GM04503 (cell line): ENCODE results near the gene KIF21A.
A peak's percentile ranks its signal among the peaks of the same experiment; 100 is the strongest.
"Not testable (repeated sequence)": the region's sequence is repeated elsewhere in the genome, so short reads cannot be mapped to it uniquely, and the experiment has no call there.

Source experiments
- DNase-seq: peaks from one replicate; pipeline ENCODE4 v3.0.0-alpha.2; 2012; ENCODE audit warnings: low read depth

The KIF21A gene

GRCh38 chr12:39443081-39443928 lies at the start of gene KIF21A:
TSS of gene KIF21A (minus strand) at chr12:39443120. CDS start at chr12:39442970, 150 bp downstream.
- DNase-seq = peak; percentile 58

DNA sequence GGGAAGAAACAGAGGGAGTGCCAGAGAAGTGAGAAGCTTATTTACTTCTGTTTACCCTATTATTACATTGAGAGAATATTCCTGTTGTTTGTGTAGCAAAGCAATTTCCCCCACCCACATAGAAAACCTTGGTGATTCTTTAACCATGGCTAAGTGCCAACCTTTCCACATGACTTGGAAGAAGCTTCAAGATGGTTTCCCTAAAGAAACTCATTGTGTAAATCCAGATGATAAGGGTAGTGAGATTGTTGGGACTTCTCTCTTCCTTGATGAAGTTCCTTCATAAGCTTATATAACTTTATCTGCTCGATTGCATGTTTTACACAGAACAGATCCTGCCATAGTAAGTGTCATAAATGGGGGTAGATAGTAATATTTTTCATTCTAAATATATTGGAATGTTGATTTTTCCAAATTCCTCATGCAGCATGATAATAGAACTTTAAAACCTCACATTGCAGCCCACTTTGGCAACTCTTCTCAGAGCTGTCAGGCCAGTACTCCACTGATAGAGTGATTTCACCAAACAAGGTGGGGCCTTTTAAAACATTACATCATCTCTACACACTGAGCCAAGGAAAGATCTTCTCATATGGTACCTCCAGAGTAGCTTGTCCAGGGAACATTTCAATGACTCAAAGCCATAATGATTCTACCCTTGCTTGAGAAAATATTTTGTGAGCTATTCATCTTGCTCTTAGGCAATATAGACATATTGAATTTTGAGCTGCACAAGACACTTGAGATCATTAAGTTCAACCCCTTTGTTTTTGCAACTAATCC lies 47.8 kb upstream of the KIF21A start:
- peak; percentile 11 for DNase-seq

DNA sequence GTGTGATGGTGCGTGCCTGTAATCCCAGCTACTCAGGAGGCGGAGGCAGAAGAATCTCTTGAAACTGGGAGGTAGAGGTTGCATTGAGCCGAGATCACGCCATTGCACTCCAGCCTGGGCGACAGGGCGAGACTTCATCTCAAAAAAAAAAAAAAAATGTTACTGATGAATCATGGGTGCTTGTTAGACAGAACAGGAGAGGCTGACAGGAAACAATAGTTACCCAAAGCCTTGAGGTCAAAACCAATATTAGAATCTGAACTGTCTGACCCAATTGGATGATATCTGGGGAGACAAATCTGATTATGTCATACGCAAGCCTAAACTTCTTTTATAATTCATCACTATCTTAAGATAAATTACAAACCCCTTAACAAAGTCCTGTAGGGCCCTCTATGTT lies 40.7 kb upstream of the KIF21A start:
- no peak for DNase-seq

GRCh38 chr12:39483042-39483441 lies 40.1 kb upstream of the KIF21A start:
- no peak for DNase-seq

- no peak for DNase-seq
These were observed 34.0 kb upstream of the KIF21A start for GRCh38 chr12:39476894-39477293.

- DNase-seq = no peak
These were observed 33.2 kb upstream of the KIF21A start for GRCh38 chr12:39476121-39476520.

- not testable (repeated sequence) for DNase-seq
These were observed 32.2 kb upstream of the KIF21A start for GRCh38 chr12:39475136-39475535.

- no peak for DNase-seq
These were observed 24.5 kb upstream of the KIF21A start for GRCh38 chr12:39467432-39467870.

- DNase-seq = no peak
These were observed 22.2 kb upstream of the KIF21A start for GRCh38 chr12:39464976-39465695.

DNA sequence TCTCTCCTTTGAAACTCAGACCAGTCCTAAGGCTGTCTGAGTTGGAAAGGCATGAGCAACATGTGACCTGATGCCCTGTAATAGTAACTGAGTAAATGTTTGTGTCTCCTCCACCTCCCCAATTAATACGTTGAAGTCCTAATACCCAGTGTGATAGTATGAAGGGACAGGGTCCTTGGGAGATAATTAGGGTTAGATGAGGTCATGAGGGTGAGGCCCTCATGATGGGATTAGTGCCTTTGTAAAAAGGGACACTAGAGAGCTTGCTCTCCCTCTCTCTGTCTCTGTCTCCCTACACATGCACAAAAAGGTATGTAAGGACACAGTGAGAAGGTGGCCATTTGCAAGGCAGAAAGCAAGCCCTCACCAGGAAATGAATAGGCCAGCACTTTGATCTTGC lies 18.1 kb upstream of the KIF21A start:
- no peak for DNase-seq

- no peak for DNase-seq
These were observed 16.1 kb upstream of the KIF21A start for GRCh38 chr12:39459027-39459434.

- DNase-seq = no peak
These were observed 9.1 kb upstream of the KIF21A start for GRCh38 chr12:39451977-39452376.

DNA sequence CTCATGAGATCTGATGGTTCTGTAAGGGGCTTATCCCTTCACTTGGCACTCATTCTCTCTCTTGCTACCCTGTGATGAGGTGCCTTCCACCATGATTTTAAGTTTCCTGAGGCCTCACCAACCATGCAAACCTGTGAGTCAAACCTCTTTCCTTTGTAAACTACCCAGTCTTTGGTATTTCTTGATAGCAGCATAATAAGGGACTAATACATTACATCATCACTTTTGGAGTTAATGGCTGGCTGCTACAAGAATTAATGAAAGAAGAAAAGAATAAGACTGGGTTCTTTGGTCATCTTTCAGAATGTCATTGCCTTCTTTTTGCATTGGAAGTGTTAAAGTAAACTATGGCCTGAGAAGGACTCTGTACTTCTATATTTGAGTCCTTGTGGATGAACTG lies 5.1 kb upstream of the KIF21A start:
- no peak for DNase-seq

DNA sequence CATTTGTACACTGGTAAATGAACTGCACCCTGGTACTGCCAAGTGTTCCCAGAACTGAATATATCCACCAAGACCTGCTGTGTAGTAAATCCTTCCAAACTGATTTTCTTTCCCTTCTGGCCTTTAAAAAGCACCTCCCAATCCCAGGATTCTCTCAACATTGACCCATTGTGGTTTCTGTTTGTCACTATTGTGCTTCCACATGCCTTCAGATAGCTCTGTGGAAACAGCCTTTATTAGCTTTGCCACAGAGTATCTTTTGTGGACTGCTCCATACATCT lies 949 bp upstream of the KIF21A start:
- no peak for DNase-seq

DNA sequence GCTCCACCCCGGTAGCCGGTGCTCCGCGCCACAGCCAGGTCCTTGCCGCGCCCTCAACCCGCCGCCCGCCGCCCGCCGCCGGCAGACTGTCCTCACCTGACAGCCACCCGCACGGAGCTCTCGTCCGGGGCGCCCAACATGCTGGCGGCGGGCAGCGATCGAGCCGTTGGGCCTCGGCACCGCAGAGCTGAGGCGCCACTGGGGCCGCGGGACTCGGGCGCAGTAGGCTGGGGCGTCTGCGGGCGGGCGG lies 164 bp downstream of the KIF21A start:
- no peak for DNase-seq

- no peak for DNase-seq
These were observed 723 bp downstream of the KIF21A start for GRCh38 chr12:39441963-39442830.

DNA sequence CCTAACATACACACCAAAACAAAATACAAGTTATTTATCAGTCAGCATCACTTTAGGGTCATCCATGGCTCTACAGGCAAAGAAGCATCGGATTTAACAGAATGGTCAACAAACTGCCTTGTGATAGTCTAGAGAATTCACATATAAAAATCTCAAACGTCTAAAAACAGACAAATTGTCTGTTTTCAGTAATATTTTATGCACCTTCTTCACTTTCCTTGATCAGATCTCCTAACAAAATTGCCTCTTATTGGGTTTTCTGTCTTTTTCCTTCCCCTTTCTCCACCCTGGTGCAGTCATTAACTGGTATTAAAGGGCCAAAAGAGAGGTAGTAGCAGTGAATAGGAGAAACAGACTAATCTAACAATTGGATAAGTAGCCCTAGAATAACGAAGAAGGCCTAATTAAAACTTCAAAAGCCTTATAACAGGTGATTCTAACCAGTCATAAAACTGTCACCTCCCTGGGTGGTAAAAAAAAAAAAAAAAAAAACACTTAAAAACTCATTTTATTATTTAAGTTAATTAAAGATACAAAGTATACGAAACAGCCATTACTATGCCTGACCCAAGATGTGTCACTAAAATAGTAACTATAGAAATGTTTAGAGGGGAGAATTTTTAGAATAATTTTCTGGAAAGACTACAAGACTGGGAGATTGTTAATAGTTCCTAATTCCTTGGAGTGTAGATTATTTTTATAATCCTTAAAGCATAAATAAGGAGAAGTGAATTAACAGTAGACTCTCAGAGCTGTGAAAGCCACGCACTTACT lies 1.5 kb downstream of the KIF21A start:
- DNase-seq = no peak

DNA sequence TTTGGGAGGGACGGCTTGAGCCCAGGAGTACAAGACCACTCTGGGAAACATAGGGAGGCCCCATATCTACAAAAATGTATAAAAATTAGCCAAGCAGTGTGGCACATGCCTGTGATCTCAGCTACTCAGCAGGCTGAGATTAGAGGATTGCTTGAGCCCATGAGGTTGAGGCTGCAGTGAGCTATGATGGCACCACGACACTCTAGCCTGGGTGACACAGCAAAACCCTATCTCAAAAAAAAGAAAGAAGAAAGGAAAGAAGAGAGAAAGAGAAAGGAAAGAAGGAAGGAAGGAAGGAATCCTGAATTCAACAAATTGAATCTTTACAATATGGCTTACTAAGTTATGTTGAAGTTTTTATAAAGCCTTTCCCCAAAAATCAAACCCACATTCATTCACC lies 2.1 kb downstream of the KIF21A start:
- DNase-seq = no peak

- DNase-seq = no peak
These were observed 2.8 kb downstream of the KIF21A start for GRCh38 chr12:39440101-39440500.

GRCh38 chr12:39435531-39435930 lies 7.4 kb downstream of the KIF21A start:
- DNase-seq = no peak

GRCh38 chr12:39431797-39432196 lies 11.1 kb downstream of the KIF21A start:
- DNase-seq = no peak
